K562 (cell line): ENCODE data around the gene RPTOR.

Source experiments
- ETV1 ChIP-seq: fragments of 450-650 bp; conservative IDR thresholded peaks from 2 replicates; pipeline ENCODE4 v1.6.1; 2016; ENCODE audit warnings: missing genetic modification characterization, control low read depth, low read depth, missing compliant biosample characterization
- EZH2 ChIP-seq: IDR thresholded peaks from 2 replicates; pipeline ENCODE4 v1.6.1; 2012; ENCODE audit warnings: low read depth, mild to moderate bottlenecking, inconsistent platforms, low read length, borderline replicate concordance
- HDAC6 ChIP-seq: IDR thresholded peaks from 2 replicates; pipeline ENCODE4 v1.6.1; 2012; ENCODE audit warnings: low read depth, mild to moderate bottlenecking, control low read depth, inconsistent platforms, low read length, moderate library complexity
- JUN ChIP-seq, 2 experiments: sonication (generic) in 1 of 2; formaldehyde crosslinking in 1 of 2; IDR thresholded peaks; 2 replicates each; pipeline versions ENCODE4 v1.6.1 to v1.8.0; 2012 to 2022; ENCODE audit warnings: borderline replicate concordance in 2 of 2, mild to moderate bottlenecking in 2 of 2, improper control_type of control experiment in 1 of 2, low read depth in 1 of 2, low read length in 1 of 2, missing genetic modification reagents in 1 of 2
- KAT7 ChIP-seq: sonication (generic); formaldehyde crosslinking; IDR thresholded peaks from 2 replicates; pipeline ENCODE4 v1.8.0; 2022; ENCODE audit warnings: missing genetic modification reagents, mild to moderate bottlenecking, borderline replicate concordance
- LCOR ChIP-seq: sonication (generic); formaldehyde crosslinking; IDR thresholded peaks from 2 replicates; pipeline ENCODE4 v1.8.0; 2022; ENCODE audit warnings: mild to moderate bottlenecking, missing genetic modification reagents
- SMARCA4 ChIP-seq: fragments of 450-650 bp; IDR thresholded peaks from 2 replicates; pipeline ENCODE4 v1.6.1; 2016
- TGIF2 ChIP-seq: sonication (generic); formaldehyde crosslinking; IDR thresholded peaks from 2 replicates; pipeline ENCODE4 v1.8.1; 2022; ENCODE audit warnings: mild to moderate bottlenecking, missing genetic modification reagents, moderate library complexity
- YY1 ChIP-seq, 3 experiments: IDR thresholded peaks; 2 replicates each; pipeline ENCODE4 v1.6.1; 2011; ENCODE audit warnings: low read length in 2 of 3, mild to moderate bottlenecking in 2 of 3, moderate library complexity in 2 of 3, borderline replicate concordance in 1 of 3, control low read depth in 1 of 3, low read depth in 1 of 3; ENCODE audit not compliant: insufficient read depth in 3 of 3, insufficient replicate concordance in 2 of 3, control insufficient read depth in 1 of 3, insufficient read length in 1 of 3; ENCODE audit errors: extremely low read depth in 1 of 3
- TF ChIP-seq, protein P1 (sequence below), 3 experiments: IDR thresholded peaks in 2 of 3; conservative IDR thresholded peaks in 1 of 3; 2 replicates each; pipeline ENCODE4 v1.5.1; 2011 to 2012; ENCODE audit warnings: low read length in 3 of 3, mild to moderate bottlenecking in 3 of 3, control low read depth in 2 of 3, improper control_type of control experiment in 1 of 3, inconsistent platforms in 1 of 3, low read depth in 1 of 3, mixed read lengths in 1 of 3, moderate library complexity in 1 of 3; ENCODE audit not compliant: insufficient read depth in 2 of 3
- TF ChIP-seq, protein P2 (sequence below), 2 experiments: fragments of 450-650 bp; formaldehyde crosslinking in 1 of 2; IDR thresholded peaks; 2 replicates each; pipeline versions ENCODE4 v1.4.0 to v1.6.1; 2014 to 2020; ENCODE audit warnings: mild to moderate bottlenecking in 2 of 2, borderline replicate concordance in 1 of 2, low read depth in 1 of 2
- TF ChIP-seq, protein P3 (sequence below): sonication (generic); formaldehyde crosslinking; IDR thresholded peaks from 2 replicates; pipeline ENCODE4 v1.8.1; 2023; ENCODE audit warnings: mild to moderate bottlenecking, missing genetic modification reagents

DNA sequence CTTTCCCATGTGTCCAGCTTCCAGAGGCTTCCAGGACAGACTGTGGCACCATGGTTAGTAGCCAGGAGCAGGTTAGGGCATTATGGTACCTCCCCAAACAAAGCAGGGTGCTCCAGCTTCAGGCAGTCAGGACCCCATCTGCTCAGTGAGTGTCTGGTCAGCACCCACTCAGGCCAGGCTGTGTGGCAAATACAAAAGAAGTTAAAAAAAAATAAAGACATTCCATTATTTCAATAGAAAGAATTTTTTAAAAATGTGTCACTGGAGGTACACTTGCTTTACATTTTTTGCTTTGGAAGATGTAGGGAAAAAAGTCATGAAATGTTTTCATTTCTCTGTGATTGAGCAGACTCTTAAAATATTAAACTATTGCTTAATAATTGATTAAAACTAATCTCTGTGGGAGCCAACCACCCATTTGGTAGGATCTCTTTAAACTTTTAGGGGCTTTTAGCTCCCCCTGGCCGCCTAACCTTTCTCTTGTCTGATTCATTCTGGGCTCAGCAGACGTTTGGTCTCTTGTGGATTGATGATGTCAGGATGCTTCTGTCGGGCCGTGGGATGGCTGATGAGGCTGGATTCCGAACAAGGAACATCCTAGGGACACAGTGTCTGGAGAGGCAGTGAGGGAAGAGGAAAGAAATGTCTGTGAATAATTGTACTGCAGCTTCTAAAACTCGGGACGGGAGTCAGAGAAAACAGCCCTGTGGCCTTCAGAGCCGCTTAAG, 39.8 kb upstream of the RPTOR start:
- TF ChIP-seq, protein P1, sequence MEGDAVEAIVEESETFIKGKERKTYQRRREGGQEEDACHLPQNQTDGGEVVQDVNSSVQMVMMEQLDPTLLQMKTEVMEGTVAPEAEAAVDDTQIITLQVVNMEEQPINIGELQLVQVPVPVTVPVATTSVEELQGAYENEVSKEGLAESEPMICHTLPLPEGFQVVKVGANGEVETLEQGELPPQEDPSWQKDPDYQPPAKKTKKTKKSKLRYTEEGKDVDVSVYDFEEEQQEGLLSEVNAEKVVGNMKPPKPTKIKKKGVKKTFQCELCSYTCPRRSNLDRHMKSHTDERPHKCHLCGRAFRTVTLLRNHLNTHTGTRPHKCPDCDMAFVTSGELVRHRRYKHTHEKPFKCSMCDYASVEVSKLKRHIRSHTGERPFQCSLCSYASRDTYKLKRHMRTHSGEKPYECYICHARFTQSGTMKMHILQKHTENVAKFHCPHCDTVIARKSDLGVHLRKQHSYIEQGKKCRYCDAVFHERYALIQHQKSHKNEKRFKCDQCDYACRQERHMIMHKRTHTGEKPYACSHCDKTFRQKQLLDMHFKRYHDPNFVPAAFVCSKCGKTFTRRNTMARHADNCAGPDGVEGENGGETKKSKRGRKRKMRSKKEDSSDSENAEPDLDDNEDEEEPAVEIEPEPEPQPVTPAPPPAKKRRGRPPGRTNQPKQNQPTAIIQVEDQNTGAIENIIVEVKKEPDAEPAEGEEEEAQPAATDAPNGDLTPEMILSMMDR (IDR thresholded peaks at IDR 0.05 in 2 of 3, conservative IDR thresholded peaks at IDR 0.05 in 1 of 3; ENCODE audit: insufficient read depth in 2 of 3, low read depth in 1 of 3, low read length in 3 of 3): no peak
- TF ChIP-seq HDAC6 (no peak), KAT7 (no peak), ETV1 (tag) (no peak), LCOR (CRISPR knock-in tag) (no peak), JUN (IDR thresholded peaks at IDR 0.05; ENCODE audit: borderline replicate concordance, low read depth, low read length) (no peak), JUN (CRISPR knock-in tag; IDR thresholded peaks at IDR 0.05; ENCODE audit: borderline replicate concordance) (no peak), SMARCA4 (no peak), YY1 (IDR thresholded peaks at IDR 0.05; ENCODE audit: borderline replicate concordance in 1 of 3, control insufficient read depth in 1 of 3, extremely low read depth in 1 of 3, insufficient read depth in 3 of 3, insufficient read length in 1 of 3, insufficient replicate concordance in 2 of 3, low read depth in 1 of 3, low read length in 2 of 3) (no peak), EZH2 (no peak), TGIF2 (no peak)
- TF ChIP-seq, protein P2, sequence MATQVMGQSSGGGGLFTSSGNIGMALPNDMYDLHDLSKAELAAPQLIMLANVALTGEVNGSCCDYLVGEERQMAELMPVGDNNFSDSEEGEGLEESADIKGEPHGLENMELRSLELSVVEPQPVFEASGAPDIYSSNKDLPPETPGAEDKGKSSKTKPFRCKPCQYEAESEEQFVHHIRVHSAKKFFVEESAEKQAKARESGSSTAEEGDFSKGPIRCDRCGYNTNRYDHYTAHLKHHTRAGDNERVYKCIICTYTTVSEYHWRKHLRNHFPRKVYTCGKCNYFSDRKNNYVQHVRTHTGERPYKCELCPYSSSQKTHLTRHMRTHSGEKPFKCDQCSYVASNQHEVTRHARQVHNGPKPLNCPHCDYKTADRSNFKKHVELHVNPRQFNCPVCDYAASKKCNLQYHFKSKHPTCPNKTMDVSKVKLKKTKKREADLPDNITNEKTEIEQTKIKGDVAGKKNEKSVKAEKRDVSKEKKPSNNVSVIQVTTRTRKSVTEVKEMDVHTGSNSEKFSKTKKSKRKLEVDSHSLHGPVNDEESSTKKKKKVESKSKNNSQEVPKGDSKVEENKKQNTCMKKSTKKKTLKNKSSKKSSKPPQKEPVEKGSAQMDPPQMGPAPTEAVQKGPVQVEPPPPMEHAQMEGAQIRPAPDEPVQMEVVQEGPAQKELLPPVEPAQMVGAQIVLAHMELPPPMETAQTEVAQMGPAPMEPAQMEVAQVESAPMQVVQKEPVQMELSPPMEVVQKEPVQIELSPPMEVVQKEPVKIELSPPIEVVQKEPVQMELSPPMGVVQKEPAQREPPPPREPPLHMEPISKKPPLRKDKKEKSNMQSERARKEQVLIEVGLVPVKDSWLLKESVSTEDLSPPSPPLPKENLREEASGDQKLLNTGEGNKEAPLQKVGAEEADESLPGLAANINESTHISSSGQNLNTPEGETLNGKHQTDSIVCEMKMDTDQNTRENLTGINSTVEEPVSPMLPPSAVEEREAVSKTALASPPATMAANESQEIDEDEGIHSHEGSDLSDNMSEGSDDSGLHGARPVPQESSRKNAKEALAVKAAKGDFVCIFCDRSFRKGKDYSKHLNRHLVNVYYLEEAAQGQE (IDR thresholded peaks at IDR 0.05; ENCODE audit: borderline replicate concordance): no peak
- TF ChIP-seq, protein P2 (CRISPR knock-in tag; IDR thresholded peaks at IDR 0.05; ENCODE audit: low read depth): no peak
- TF ChIP-seq, protein P3, sequence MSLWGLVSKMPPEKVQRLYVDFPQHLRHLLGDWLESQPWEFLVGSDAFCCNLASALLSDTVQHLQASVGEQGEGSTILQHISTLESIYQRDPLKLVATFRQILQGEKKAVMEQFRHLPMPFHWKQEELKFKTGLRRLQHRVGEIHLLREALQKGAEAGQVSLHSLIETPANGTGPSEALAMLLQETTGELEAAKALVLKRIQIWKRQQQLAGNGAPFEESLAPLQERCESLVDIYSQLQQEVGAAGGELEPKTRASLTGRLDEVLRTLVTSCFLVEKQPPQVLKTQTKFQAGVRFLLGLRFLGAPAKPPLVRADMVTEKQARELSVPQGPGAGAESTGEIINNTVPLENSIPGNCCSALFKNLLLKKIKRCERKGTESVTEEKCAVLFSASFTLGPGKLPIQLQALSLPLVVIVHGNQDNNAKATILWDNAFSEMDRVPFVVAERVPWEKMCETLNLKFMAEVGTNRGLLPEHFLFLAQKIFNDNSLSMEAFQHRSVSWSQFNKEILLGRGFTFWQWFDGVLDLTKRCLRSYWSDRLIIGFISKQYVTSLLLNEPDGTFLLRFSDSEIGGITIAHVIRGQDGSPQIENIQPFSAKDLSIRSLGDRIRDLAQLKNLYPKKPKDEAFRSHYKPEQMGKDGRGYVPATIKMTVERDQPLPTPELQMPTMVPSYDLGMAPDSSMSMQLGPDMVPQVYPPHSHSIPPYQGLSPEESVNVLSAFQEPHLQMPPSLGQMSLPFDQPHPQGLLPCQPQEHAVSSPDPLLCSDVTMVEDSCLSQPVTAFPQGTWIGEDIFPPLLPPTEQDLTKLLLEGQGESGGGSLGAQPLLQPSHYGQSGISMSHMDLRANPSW: no peak
